ENCODE measurements around the gene RSRC1.
"Not testable (repeated sequence)": the region's sequence is repeated elsewhere in the genome, so short reads cannot be mapped to it uniquely, and the experiment has no call there.

Gene RSRC1

DNA sequence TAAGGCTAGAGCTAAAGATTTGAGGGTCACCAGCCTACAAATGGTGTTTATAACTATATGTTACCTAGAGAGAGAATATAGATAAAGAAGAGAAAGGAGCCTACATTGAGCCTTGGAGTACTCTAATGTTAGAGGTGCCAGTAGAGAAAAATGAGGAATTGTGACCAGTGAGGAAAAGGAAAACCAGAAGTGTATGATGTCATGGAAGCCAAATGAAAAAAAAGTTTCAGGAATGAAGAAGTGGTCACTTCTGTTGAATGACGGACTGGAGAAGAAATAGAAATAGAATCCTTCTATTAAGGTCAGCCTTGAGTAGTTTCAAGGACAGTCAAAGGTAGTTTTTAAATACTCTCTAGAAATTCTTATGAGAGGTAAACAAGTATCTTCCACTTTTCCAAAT lies 409.9 kb downstream of the RSRC1 start:
- no peak for DNase-seq (ENCODE audit: low read depth in 2 of 2, low spot score in 1 of 2)

DNA sequence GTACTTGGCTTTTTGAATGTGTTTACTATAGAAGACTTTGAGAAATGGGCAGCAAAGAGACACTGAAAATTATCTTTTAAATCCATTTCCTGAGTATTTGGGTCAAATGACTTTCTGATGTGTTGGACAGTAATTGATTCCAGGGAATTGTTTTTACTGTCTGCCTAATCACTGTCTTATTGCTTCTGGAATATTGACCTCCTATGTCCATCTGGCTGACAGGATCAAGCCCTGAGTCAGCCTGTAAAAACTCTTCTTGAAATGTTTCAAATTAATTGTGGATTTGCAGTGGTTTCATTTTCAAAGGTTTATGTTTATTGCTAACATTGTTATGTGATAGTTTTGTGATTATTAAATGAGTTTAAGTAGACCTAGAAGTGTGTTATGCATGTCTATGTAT lies 410.5 kb downstream of the RSRC1 start:
- DNase-seq (ENCODE audit: low read depth in 2 of 2, low spot score in 1 of 2), result no peak

DNA sequence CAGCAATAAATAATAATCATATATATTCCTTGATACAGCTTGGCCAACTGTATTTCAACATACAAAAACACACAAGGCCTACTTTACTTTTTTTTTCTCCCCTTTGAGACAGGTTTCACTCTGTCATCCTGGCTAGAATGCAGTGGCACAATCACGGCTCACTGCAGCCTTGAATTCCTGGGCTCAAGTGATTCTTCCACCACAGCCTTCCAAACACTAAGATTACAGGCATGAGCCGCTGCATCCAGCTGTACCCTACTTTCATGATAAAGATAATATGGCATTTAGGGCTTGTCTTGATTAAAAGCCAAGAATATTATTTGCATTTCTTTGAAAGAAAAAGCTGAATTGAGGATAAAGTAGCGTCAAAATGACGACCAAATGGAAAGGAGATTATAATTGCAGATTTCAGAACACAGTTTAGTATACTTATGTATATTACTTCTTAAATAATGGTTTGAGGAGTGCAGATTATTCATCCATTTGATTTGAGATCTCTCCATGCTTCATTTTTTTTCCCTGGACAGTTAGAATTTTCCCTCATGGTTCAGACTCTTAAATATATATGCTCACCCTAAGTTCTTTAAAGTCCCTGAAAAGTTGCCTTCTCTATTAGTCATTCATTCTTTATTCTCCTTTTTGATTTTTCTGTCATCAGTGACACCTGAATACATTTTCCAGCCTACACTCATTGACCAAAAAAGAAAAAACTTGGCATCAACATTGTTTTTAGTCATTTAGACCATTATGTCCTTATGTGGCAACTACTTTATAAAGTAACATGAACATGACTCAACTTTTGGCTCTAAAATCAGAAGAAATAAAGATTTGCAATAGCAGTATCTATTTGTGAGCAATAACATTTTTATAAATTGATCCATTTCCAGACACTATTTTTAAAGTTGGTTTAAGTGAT lies 412.6 kb downstream of the RSRC1 start:
- no peak for DNase-seq (ENCODE audit: low read depth in 2 of 2, low spot score in 1 of 2)

DNA sequence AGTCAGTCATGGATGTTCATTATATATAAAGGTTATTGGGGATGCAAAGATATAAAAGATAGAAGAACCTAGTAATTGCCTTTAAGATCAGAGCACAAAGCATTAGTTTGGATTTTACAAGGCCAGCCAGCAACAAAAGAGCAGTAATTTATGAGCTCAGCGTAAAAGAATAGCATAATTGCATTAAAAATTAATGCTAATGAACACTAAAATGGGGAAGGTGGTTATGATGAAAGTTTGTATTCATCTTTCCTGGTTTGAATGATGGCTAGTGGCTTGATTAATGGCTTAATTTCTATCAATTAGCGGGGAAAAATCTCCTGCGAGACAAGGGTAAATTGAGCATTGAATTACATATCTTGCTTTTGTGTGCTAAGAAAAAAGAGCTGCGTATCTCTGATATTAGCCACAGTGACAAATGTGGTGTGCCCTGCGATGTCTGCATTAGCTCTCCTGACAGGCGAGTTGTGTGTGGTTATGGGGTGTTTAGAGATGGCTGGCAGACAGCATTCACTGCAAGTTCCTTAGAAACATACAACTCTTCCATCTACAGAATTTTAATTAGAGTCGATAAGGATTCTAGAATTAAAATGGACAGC lies 418.3 kb downstream of the RSRC1 start:
- DNase-seq (ENCODE audit: low read depth in 2 of 2, low spot score in 1 of 2), result no peak

DNA sequence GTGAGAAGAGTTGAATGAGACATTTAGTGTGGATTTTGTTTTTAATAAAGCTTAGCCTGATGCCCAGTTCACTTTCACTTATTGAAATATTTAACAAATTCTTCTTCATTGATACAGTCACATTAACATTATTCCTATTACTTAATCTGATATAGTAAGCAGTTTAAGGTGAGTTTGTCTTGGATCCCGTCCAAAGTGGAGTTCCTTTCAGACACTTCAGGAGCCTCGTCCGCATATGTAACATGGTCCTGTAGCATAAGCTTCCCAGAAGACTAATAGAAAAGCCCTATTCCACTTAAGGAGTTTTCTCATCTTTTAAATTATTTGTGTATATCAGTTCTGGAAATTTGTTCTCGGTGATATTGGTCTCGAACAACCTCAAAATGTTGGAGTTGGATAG lies 421.4 kb downstream of the RSRC1 start:
- DNase-seq (ENCODE audit: low read depth in 2 of 2, low spot score in 1 of 2), result no peak

DNA sequence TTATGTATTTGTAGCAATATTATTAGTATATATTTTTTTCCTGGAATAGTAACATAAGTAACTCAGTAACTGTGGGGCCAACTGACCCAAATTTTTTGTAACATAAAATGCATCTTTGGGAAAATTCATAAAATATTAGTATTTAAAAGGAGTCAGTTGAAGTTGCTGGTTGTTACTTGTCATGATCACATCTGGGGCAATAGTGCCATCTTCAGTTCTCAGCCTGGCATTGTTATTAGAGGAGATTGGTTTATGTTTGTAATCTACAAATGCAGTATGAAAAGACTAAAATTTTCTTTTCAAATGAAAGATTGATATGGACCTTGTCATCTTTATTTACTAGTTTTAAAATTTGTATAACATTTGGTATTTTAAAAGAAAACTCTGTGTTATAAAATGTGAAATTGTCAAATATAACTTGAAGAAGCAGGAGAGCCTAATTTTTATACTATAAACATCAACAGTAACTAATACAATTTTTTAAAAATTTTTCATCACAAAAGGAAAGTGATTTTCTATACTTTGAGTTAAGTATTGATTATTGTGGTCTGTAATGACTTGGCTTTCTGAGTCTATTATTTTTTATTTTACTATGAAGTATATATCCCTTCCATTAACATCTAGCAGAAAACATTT lies 422.3 kb downstream of the RSRC1 start:
- DNase-seq (ENCODE audit: low read depth in 2 of 2, low spot score in 1 of 2), result no peak

DNA sequence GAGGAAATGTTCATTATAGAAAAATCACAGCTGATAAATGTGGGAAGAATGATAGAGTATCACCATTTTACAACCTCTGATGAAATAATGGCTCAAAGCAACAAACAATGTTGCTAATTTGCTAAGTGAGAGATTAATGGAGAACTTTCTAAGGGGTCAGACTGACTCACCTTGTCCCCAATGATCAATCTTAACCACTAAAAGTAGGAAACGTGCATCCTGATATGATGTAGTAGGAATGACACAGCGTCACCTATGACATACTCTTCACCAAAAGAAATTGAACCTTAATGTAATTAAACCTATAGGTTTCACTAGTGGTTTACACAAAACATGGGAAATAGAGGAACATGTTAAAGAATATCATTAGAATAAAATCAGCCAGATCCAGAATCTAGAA lies 426.0 kb downstream of the RSRC1 start:
- DNase-seq (ENCODE audit: low read depth in 2 of 2, low spot score in 1 of 2), result no peak

DNA sequence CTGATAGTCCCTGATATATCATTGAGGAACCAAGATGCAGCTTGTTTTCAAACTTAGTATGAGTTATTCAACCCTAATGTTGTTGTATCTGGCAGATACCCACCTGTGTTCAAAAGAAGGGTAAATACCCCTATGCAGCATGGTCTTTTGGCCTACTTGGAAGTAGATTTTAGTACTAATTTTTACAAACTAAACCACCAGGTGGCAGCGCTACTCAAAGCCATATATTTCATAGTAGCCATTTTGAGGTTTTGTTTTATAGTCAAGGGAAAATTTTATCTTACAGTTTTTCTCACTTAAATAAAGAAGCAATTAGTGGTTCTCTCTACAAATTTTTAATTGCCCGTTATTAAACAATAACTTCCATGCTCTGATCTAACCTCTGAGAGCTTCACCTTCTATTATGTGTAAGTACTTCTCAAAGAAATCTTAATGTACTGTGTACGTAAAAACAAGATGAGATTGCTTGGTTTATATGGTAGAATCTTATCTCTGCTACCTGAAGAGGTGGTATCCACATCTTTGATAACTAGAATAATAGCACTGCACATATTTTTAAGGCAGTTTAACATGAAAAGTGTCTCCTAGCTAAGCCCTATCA lies 429.6 kb downstream of the RSRC1 start:
- no peak for DNase-seq (ENCODE audit: low read depth in 2 of 2, low spot score in 1 of 2)

DNA sequence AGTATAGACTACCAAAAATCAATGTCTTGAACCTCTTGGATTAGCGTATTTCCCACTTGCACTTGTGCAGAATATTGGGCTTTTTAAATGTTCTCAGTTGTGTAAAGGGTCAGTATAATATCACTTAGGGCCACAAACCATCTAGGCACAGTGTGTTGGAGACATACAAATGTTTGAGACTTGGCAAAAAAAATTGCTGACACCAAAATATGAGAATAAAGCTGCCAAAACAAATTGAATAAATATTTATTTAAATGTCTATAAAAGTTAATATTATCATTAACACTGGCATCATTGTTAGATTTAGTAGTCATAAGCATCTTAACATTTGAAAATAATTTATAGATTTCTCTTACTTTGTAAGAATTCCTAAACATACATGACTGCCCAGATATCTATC lies 430.2 kb downstream of the RSRC1 start:
- DNase-seq (ENCODE audit: low read depth in 2 of 2, low spot score in 1 of 2), result no peak

DNA sequence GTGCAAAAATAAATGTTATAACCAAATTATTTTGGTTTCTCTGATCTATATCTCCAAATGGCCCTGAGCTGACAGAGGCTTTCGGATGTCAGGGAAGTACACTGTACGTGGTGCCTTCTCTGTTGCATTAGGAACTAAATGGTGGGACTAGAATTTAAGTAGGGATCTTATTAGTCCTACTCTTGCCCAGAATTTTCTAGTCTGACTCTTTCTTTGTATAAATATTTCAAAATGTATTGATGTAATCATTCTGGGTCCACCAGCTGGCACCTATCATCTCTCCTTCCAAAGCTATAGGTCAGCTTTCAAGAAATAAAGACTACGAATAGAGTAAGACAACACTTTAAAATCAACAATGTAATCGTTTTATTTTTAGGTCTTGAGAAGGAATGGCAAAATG lies 438.8 kb downstream of the RSRC1 start:
- no peak for DNase-seq (ENCODE audit: low read depth in 2 of 2, low spot score in 1 of 2)

DNA sequence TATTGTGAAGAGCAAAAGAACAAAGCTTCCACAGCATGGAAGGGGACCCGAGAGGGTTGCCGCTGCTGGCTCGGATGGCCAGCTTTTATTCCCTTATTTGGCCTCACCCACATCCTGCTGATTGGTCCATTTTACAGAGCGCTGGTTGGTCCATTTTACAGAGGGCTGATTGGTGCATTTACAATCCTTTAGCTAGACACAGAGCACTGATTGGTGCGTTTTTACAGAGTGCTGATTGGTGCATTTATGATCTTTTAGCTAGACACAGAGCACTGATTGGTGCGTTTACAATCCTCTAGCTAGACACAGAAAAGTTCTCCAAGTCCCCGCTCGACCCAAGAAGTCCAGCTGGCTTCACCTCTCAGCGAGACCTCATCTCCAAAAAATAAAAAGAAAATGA lies 440.0 kb downstream of the RSRC1 start:
- not testable (repeated sequence) for DNase-seq (ENCODE audit: low read depth in 2 of 2, low spot score in 1 of 2)

DNA sequence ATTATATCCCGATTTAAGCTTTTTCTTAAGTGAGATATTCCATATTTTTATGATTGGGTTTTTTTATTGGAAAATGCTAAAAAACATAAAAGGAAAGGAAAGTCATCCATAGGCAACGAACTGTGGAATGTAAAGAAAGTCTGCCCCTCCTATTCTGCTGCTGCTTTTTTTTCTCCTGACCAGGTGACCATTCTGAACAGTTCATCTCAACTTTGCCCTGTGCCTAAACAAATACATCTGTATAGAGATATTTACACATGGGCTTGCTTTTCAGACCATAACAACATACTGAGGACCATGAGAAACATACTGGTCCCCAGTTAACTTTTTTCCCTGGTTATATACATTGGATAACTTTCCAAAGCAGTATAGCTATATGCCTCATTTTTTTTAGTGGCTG lies 442.2 kb downstream of the RSRC1 start:
- no peak for DNase-seq (ENCODE audit: low read depth in 2 of 2, low spot score in 1 of 2)

DNA sequence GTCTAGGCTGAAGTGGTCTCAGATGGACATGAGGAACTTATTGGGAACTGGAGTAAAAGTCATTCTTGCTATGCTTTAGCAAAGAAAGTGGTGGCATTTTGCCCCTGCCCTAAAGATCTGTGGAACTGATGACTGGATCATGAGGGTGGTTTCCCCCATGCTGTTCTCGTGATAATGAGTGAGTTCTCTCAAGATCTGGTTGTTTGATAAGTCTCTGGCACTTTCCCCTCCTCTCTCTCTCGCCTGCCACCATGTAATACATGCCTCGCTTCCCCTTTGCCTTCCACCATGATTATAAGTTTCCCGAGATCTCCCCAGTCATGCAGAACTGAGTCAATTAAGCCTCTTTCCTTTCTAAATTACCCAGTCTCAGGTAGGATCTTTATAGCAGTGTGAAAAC lies 449.6 kb downstream of the RSRC1 start:
- no peak for DNase-seq (ENCODE audit: low read depth in 2 of 2, low spot score in 1 of 2)

DNA sequence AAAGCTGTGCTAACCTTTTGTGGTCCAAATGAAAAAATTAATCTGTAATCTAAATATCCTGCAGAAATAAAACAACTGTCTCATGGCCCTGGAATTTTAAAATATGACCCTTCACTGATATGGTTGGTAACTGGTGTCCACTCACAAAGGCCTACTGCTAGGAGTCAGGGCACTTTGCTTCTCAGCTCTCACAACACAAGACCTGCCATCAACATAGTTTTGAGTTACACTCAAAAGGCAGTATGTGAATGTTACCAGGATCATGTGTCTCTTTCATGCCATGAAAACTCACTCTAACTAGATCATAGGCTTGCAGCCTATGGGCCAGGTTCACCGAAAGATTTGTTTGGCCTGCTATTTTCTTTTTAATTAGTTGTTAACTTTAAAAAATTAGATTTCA lies 451.1 kb downstream of the RSRC1 start:
- no peak for DNase-seq (ENCODE audit: low read depth in 2 of 2, low spot score in 1 of 2)

DNA sequence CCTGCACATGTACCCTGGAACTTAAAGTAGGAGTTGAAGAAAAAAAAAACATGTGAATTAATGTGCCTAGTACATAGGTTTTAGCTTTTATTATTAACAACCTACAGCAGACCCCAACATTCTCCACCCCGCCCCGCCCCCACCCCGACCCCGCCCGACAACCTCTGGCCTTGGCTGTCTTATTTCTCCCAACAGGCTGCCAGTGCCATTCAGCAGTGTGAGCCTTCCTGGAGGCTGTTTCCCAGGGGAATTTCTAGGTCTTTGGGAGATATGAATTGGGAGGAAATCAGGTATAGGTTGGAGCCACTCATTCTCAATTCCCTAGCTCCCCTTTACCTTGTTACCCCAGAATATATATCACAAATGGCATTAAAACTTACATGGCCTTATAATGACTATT lies 452.8 kb downstream of the RSRC1 start:
- no peak for DNase-seq (ENCODE audit: low read depth in 2 of 2, low spot score in 1 of 2)

DNA sequence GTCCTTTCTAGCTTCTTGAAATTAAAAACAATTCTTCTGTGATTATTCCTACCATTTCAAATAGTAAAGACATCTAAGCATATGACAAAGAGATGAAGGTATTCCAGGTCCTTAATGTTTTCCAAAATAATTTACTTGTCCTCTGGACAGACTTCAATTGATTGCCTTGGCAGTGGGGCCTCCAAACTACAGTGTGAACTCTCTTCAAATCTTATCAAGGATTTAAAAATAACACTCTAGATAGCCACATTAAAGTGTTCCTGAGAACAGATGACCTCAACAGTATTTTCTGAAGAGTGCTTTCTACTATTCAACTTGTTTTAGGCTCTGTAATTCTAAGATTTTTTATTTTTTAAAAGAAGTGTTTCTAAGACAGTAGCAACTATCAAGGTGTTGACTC lies 453.2 kb downstream of the RSRC1 start:
- DNase-seq (ENCODE audit: low read depth in 2 of 2, low spot score in 1 of 2), result no peak

DNA sequence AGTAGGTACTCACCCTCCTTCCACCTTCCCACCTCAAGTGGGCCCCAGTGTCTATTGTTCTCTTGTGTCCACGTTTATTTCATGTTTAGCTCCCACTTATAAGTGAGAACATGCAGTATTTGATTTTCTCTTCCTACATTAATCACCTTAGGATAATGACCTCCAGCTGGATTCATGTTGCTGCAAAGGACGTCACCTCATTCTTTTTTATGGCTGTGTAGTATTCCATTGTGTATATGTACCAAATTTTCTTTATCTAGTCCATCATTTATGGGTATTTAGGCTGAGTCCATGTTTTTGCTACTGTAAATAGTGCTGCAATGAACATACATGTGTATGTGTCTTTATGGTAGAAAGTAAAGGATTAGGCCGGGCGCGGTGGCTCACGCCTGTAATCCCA lies 455.2 kb downstream of the RSRC1 start:
- no peak for DNase-seq (ENCODE audit: low read depth in 2 of 2, low spot score in 1 of 2)

DNA sequence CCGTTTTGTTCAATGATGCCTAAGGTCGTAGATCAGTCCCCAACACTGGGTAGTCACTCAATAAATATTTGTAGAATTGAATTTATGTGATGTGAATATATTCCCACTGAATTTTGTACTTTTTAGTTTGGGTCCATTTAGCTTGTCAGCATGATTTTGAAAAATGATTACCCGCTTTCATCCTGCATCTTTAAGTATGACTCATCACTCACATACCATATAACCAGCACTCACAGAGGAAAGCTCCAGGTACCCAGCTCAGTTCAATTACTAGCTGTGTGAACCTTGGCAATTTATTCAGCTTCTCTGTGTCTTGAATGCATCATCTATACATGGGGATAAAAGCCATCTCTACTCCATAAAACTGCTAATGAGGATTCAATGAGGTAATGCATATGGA lies 458.9 kb downstream of the RSRC1 start:
- DNase-seq (ENCODE audit: low read depth in 2 of 2, low spot score in 1 of 2), result no peak

DNA sequence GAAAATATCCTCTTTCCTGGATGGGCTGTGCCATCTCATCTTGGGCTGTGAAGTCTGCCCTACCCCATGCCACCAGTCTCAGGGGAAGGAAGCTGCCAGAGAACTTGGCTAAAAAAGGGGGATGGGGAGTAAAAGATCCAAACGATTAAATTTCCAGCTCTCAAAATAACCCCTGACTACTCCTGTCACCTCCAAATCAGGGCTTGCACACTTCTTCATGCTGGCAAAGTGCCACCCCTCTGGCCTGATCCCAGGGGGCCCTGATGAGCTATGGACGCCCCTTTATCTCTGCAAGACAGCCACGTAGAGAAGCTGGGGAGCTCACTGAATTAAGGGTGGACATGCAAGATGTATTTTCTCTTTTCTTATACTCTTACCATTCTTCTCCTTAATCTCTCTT lies 459.9 kb downstream of the RSRC1 start:
- no peak for DNase-seq (ENCODE audit: low read depth in 2 of 2, low spot score in 1 of 2)

DNA sequence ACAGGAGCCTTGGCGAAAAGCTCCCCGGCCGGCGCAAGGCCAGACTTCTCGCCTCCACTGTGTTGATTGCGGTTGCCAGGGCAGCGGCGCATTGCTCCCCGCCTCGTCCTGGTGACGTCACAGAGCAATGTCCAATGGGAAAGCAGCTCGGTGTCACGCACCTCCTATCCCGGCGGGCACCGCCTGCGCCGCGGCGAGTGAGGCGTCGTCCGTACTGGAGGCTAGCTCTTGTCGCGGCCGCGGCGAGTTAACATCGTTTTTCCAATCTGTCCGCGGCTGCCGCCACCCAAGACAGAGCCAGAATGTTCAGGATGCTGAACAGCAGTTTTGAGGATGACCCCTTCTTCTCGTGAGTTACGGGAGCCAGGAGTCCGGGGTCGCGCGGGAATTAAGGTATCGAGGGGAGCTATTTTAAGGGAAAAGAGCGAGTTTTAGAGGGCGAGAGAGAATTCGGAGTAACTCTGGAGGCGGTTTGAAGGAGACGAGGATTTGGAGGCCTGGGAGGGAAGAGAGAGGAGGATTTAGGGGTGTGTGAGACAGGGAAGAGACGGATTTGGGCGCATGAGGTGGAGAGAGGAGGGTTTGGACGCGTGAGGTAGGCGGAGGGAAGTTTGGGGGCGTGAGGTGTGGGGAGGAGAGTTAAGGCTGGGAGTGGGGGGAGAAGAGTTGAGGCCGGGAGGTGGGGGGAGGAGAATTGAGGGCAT lies 461.3 kb downstream of the RSRC1 start, which contains the start of gene MLF1:
TSS of gene MLF1 (plus strand) at position 196 of the 704 bp plus-strand sequence. CDS start at position 303, 107 bp downstream.
- peak; percentile 11 to 71 for DNase-seq (ENCODE audit: low read depth in 2 of 2, low spot score in 1 of 2)
